Gastrocnemius medialis (tissue), 4 donors: ENCODE results near the gene G6PC1.

ENCODE experiments used
- POLR2A ChIP-seq, 2 donors: fragments of 450-650 bp; IDR thresholded peaks; one replicate each; pipeline ENCODE4 v1.6.1; 2017; ENCODE audit warnings: antibody characterized with exemption in 2 of 2, mild to moderate bottlenecking in 2 of 2, moderate library complexity in 2 of 2
- TF ChIP-seq, protein P1 (sequence below), 5 experiments: fragments of 450-650 bp in 3 of 5; fragments of 200-600 bp in 2 of 5; sonication (generic) in 2 of 5; IDR thresholded peaks in 4 of 5; conservative IDR thresholded peaks in 1 of 5; 1 replicate in 4 of 5; 2 replicates in 1 of 5; pipeline ENCODE4 v1.5.1; 2016 to 2019; ENCODE audit warnings: antibody characterized with exemption in 5 of 5, mild to moderate bottlenecking in 3 of 5, moderate library complexity in 3 of 5

GRCh38 chr17:42920106-42920900 is 19.7 kb downstream of the G6PC1 start:
- TF ChIP-seq, protein P1, sequence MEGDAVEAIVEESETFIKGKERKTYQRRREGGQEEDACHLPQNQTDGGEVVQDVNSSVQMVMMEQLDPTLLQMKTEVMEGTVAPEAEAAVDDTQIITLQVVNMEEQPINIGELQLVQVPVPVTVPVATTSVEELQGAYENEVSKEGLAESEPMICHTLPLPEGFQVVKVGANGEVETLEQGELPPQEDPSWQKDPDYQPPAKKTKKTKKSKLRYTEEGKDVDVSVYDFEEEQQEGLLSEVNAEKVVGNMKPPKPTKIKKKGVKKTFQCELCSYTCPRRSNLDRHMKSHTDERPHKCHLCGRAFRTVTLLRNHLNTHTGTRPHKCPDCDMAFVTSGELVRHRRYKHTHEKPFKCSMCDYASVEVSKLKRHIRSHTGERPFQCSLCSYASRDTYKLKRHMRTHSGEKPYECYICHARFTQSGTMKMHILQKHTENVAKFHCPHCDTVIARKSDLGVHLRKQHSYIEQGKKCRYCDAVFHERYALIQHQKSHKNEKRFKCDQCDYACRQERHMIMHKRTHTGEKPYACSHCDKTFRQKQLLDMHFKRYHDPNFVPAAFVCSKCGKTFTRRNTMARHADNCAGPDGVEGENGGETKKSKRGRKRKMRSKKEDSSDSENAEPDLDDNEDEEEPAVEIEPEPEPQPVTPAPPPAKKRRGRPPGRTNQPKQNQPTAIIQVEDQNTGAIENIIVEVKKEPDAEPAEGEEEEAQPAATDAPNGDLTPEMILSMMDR (IDR thresholded peaks at IDR 0.05 in 4 of 5, conservative IDR thresholded peaks at IDR 0.05 in 1 of 5): no peak
- no peak for TF ChIP-seq POLR2A (IDR thresholded peaks at IDR 0.05)
